Smooth muscle cell (in vitro differentiated cells): Measurements from ENCODE around the gene RNH1. TPM values are rescaled to one million over a fixed set of nuclear protein-coding genes. Genes with fewer than 3 reads are reported as not detected.

ENCODE experiments used
- DNase-seq: peaks from one replicate; lab custom pipeline; 2025; ENCODE audit not compliant: unreplicated experiment; lab: John Stamatoyannopoulos, UW
- H2AFZ ChIP-seq: fragments of 200-600 bp; sonication (generic); 2 replicates; pipeline ENCODE4 v1.6.0; 2016; ENCODE audit warnings: antibody characterized with exemption, low read depth, mild to moderate bottlenecking
- H3F3A ChIP-seq: fragments of 200-600 bp; sonication (generic); 2 replicates; pipeline ENCODE4 v1.6.0; 2017; ENCODE audit warnings: antibody characterized with exemption, low read depth
- H3K27ac ChIP-seq: fragments of 200-600 bp; sonication (generic); 2 replicates; pipeline ENCODE4 v1.5.1; 2016; ENCODE audit warnings: low read depth, mild to moderate bottlenecking
- H3K27me3 ChIP-seq: fragments of 200-600 bp; sonication (generic); 2 replicates; pipeline ENCODE4 v1.6.1; 2016; ENCODE audit warnings: low read depth, mild to moderate bottlenecking
- H3K36me3 ChIP-seq: fragments of 200-600 bp; sonication (generic); 2 replicates; pipeline ENCODE4 v1.5.1; 2016; ENCODE audit warnings: low read depth
- H3K4me1 ChIP-seq: fragments of 200-600 bp; sonication (generic); 2 replicates; pipeline ENCODE4 v1.5.1; 2016; ENCODE audit warnings: low read depth
- H3K4me2 ChIP-seq: fragments of 200-600 bp; sonication (generic); 2 replicates; pipeline ENCODE4 v1.6.0; 2016; ENCODE audit warnings: mild to moderate bottlenecking
- H3K4me3 ChIP-seq: fragments of 200-600 bp; sonication (generic); 2 replicates; pipeline ENCODE4 v1.5.1; 2016; ENCODE audit warnings: mild to moderate bottlenecking
- H3K79me2 ChIP-seq: fragments of 200-600 bp; sonication (generic); 2 replicates; pipeline ENCODE4 v1.6.0; 2016; ENCODE audit warnings: low read depth, mild to moderate bottlenecking
- H3K9ac ChIP-seq: fragments of 200-600 bp; sonication (generic); 2 replicates; pipeline ENCODE4 v1.6.0; 2016; ENCODE audit warnings: low read depth
- H3K9me3 ChIP-seq: fragments of 200-600 bp; sonication (generic); replicated peaks from 2 replicates; pipeline ENCODE4 v1.5.1; 2016; ENCODE audit warnings: low read depth
- H4K20me1 ChIP-seq: fragments of 200-600 bp; sonication (generic); 2 replicates; pipeline ENCODE4 v1.6.0; 2016; ENCODE audit warnings: low read depth
- CTCF ChIP-seq: fragments of 200-600 bp; sonication (generic); IDR thresholded peaks from 2 replicates; pipeline ENCODE4 v1.5.1; 2017; ENCODE audit warnings: borderline replicate concordance, mild to moderate bottlenecking, antibody characterized with exemption; ENCODE audit not compliant: insufficient read depth, poor library complexity, severe bottlenecking
- WGBS: methylation state at CpG from one replicate; pipeline ENCODE4 v1.1.7; 2016; ENCODE audit warnings: low lambda C conversion rate; 5-methylcytosine and 5-hydroxymethylcytosine counted together
- polyA plus RNA-seq: library from polyadenylated mRNA; unstranded; fragments of >200 nt; fragmentation: Nextera tagmentation; extraction: Ambion mirVana; gene quantifications from 2 replicates; pipeline ENCODE4 v1.2.1, GENCODE V29; 2016
- total RNA-seq: library from RNA; depleted of rRNA; stranded (reverse); fragments of >200 nt; gene quantifications from 2 replicates; pipeline ENCODE4 v1.2.3, GENCODE V29; 2014

The RNH1 gene
- total and polyA plus RNA-seq, 2 experiments from 2014 or later, result 91.3 to 243 TPM

- 69% methylated on average over 9 of the region's 9 CpGs for WGBS
Observed at GRCh38 chr11:465896-466530, 41.0 kb downstream of the RNH1 start.

GRCh38 chr11:464316-464715, 42.7 kb downstream of the RNH1 start:
- Histone ChIP-seq H3K4me1 (no peaks in the 10 kb centered on the region), H3K27me3 (no peaks in the 10 kb centered on the region), H3K79me2 (peaks cover 8% of the 10 kb centered on the region), H3K4me3 (no peak overlapping the region), H3F3A (no peaks in the 10 kb centered on the region), H2AFZ (no peak overlapping the region), H3K9me3 (no peaks in the 10 kb centered on the region), H3K4me2 (no peak overlapping the region), H3K36me3 (no peaks in the 10 kb centered on the region), H3K27ac (no peak overlapping the region), H3K9ac (no peak overlapping the region), H4K20me1 (no peaks in the 10 kb centered on the region)
- 98% methylated on average over 24 of the region's 24 CpGs for WGBS
- TF ChIP-seq CTCF, result no peak
- no peak for DNase-seq

More at GRCh38 chr11:465896-466530, 41.0 kb downstream of the RNH1 start:
- Histone ChIP-seq H3F3A (no peaks in the 10 kb centered on the region), H2AFZ (no peak overlapping the region), H3K79me2 (peaks cover 16% of the 10 kb centered on the region), H3K27ac (no peak overlapping the region), H3K27me3 (no peaks in the 10 kb centered on the region), H3K9ac (no peak overlapping the region), H3K36me3 (no peaks in the 10 kb centered on the region), H3K9me3 (no peaks in the 10 kb centered on the region), H4K20me1 (no peaks in the 10 kb centered on the region), H3K4me1 (peaks cover 4% of the 10 kb centered on the region), H3K4me2 (no peak overlapping the region), H3K4me3 (no peak overlapping the region)
- TF ChIP-seq CTCF, result no peak
- DNase-seq, result no peak

GRCh38 chr11:462107-462890, 44.7 kb downstream of the RNH1 start:
- H3K27me3 ChIP-seq, result no peaks in the 10 kb centered on the region
- H3K4me2 ChIP-seq, result no peak overlapping the region
- H3K4me3 ChIP-seq, result no peak overlapping the region
- H3K36me3 ChIP-seq, result no peaks in the 10 kb centered on the region
- DNase-seq, result no peak
- H3K4me1 ChIP-seq, result no peaks in the 10 kb centered on the region
- peaks cover 5% of the 10 kb centered on the region for H4K20me1 ChIP-seq
- H2AFZ ChIP-seq, result no peak overlapping the region
- H3K27ac ChIP-seq, result no peak overlapping the region
- no peak for TF ChIP-seq CTCF
- no peaks in the 10 kb centered on the region for H3F3A ChIP-seq
- no peak overlapping the region for H3K9ac ChIP-seq
- H3K9me3 ChIP-seq, result no peaks in the 10 kb centered on the region
- peaks cover 20% of the 10 kb centered on the region for H3K79me2 ChIP-seq
- 97% methylated on average over 16 of the region's 16 CpGs for WGBS

- DNase-seq, result no peak
- Histone ChIP-seq H3K4me2 (no peak overlapping the region), H3K36me3 (no peaks in the 10 kb centered on the region), H3K27ac (no peak overlapping the region), H3K9me3 (no peaks in the 10 kb centered on the region), H3K4me3 (no peak overlapping the region), H3K27me3 (no peaks in the 10 kb centered on the region), H2AFZ (no peak overlapping the region), H3K79me2 (peaks cover 27% of the 10 kb centered on the region), H3F3A (no peaks in the 10 kb centered on the region), H3K9ac (no peak overlapping the region), H4K20me1 (peaks cover 12% of the 10 kb centered on the region), H3K4me1 (no peaks in the 10 kb centered on the region)
- WGBS, result 95% methylated on average over 9 of the region's 9 CpGs
- TF ChIP-seq CTCF, result no peak
Observed at GRCh38 chr11:461626-462025, 45.4 kb downstream of the RNH1 start.
